GM21619 (cell line): ENCODE measurements around the gene NOL9.

Experiments
- ATAC-seq: cut with Tn5 transposase; IDR thresholded peaks from one replicate; pipeline ENCODE4 v1.9.1; 2021; ENCODE audit not compliant: unreplicated experiment

The NOL9 gene

GRCh38 chr1:6491081-6491449 is 63.2 kb downstream of the NOL9 start:
- no peak for ATAC-seq

- ATAC-seq, result peak; percentile 50
Observed at GRCh38 chr1:6490181-6491080, 63.9 kb downstream of the NOL9 start.

- peak; percentile 55 for ATAC-seq
Observed at GRCh38 chr1:6489799-6490180, 64.5 kb downstream of the NOL9 start.

GRCh38 chr1:6489383-6489765 is 64.9 kb downstream of the NOL9 start:
- ATAC-seq, result no peak

GRCh38 chr1:6488602-6489382 is 65.5 kb downstream of the NOL9 start:
- no peak for ATAC-seq

GRCh38 chr1:6487804-6488484 is 66.4 kb downstream of the NOL9 start:
- ATAC-seq, result no peak

- peak; percentile 46 for ATAC-seq
Observed at GRCh38 chr1:6486433-6487011, 67.8 kb downstream of the NOL9 start.

- no peak for ATAC-seq
Observed at GRCh38 chr1:6485168-6486101, 68.9 kb downstream of the NOL9 start.

- ATAC-seq, result no peak
Observed at GRCh38 chr1:6484826-6485167, 69.5 kb downstream of the NOL9 start.

GRCh38 chr1:6483761-6484117 is 70.6 kb downstream of the NOL9 start:
- no peak for ATAC-seq

- ATAC-seq, result no peak
Observed at GRCh38 chr1:6483017-6483760, 71.1 kb downstream of the NOL9 start.

GRCh38 chr1:6481820-6482219 is 72.5 kb downstream of the NOL9 start:
- no peak for ATAC-seq

GRCh38 chr1:6477039-6477820 is 77.1 kb downstream of the NOL9 start:
- ATAC-seq, result no peak

GRCh38 chr1:6476483-6476882 is 77.8 kb downstream of the NOL9 start:
- no peak for ATAC-seq

GRCh38 chr1:6475381-6476133 is 78.8 kb downstream of the NOL9 start:
- peak; percentile 65 for ATAC-seq

- ATAC-seq, result no peak
Observed at GRCh38 chr1:6474815-6475282, 79.5 kb downstream of the NOL9 start.

GRCh38 chr1:6473974-6474814 is 80.1 kb downstream of the NOL9 start:
- ATAC-seq, result no peak
